Psoas muscle (tissue), 8 donors: ENCODE measurements around the gene CBFB. TPM values are rescaled to one million over a fixed set of nuclear protein-coding genes. Genes with fewer than 3 reads are reported as not detected.

ENCODE experiments used
- ATAC-seq, 4 donors: fragments of 200-7000 bp; cut with Tn5 transposase; one replicate each; pipeline ENCODE4 v1.9.1; 2020; ENCODE audit warnings: moderate library complexity in 3 of 4, mild to moderate bottlenecking in 2 of 4
- DNase-seq, 2 donors: peaks; one replicate each; pipeline ENCODE4 v3.0.0-alpha.2; 2020
- H3K27ac ChIP-seq: fragments of 200-600 bp; one replicate; pipeline ENCODE4 v1.8.0; 2022
- H3K27me3 ChIP-seq, 3 donors: fragments of 200-600 bp in 1 of 3; one replicate each; pipeline versions ENCODE4 v1.6.1 to v1.8.0; 2013 to 2022; ENCODE audit warnings: low read length in 2 of 3, mild to moderate bottlenecking in 2 of 3, moderate library complexity in 1 of 3; ENCODE audit not compliant: insufficient read depth in 3 of 3
- H3K36me3 ChIP-seq, 2 donors: fragments of 200-600 bp in 1 of 2; one replicate each; pipeline versions ENCODE4 v1.6.1 to v1.8.0; 2013 to 2022; ENCODE audit warnings: low read depth in 1 of 2, mild to moderate bottlenecking in 1 of 2, moderate library complexity in 1 of 2; ENCODE audit not compliant: insufficient read depth in 1 of 2
- H3K4me1 ChIP-seq: fragments of 200-600 bp; one replicate; pipeline ENCODE4 v1.8.0; 2022
- H3K4me3 ChIP-seq: fragments of 200-600 bp; one replicate; pipeline ENCODE4 v1.8.0; 2022; ENCODE audit warnings: mild to moderate bottlenecking
- H3K9me3 ChIP-seq: fragments of 200-600 bp; one replicate; pipeline ENCODE4 v1.8.0; 2022
- CTCF ChIP-seq: fragments of 200-600 bp; IDR thresholded peaks from one replicate; pipeline ENCODE4 v1.8.0; 2022; ENCODE audit warnings: antibody characterized with exemption
- WGBS, 3 donors: extraction: QIAGEN DNeasy Blood & Tissue Kit; methylation state at CpG; one replicate each; pipeline versions ENCODE4 v1.1.6 to v1.1.7; 2013; 5-methylcytosine and 5-hydroxymethylcytosine counted together
- intact Hi-C, 2 donors: fragments of 100-400 bp; cut with DNase I; formaldehyde crosslinking; loops; one replicate each; pipeline versions ENCODE4 v1.11.0 to v1.14.2; 2022
- polyA plus RNA-seq, 3 donors: library from polyadenylated mRNA; stranded (reverse); fragments of 200-250 nt; gene quantifications; one replicate each; pipeline ENCODE4 v1.2.3, GENCODE V29; 2013
- total RNA-seq, 4 donors: library from RNA; stranded (reverse); fragmentation: NEBNext Ultra II Directional in 2 of 4; extraction: Animal tissue kit (Norgen Biotek cat#: 25700) in 2 of 4; gene quantifications; one replicate each; pipeline versions ENCODE4 v1.2.1 to v1.2.4, GENCODE V29; 2021 to 2023
- donor health status: healthy with polysubstance abuse.
- donor health status: DM: no; HTN: no; CAD: no; lungs with moderate emphysema.
- donor health status: Bipolar disorder and iron deficiency.
- donor health status: healthy.
- donor health status: DM: yes; HTN: yes; CAD: no.
- donor health status: DM: no; HTN: no; CAD: no.
- donor health status: DM: no; HTN: no; CAD: no.
- donor health status: DM: yes; HTN: yes; CAD: no.

The CBFB gene
- total and polyA plus RNA-seq, 7 donors, result 24.3 to 66.1 (median 51.4) TPM

- Histone ChIP-seq H3K4me1 (peaks cover 2% of the 10 kb centered on the region), H3K27ac (no peak overlapping the region), H3K36me3 (peaks cover 19 to 76% of the 10 kb centered on the region in 2 donors), H3K27me3 (peaks cover 0 to 17% (median 0%) of the 10 kb centered on the region in 3 donors), H3K4me3 (no peak overlapping the region), H3K9me3 (no peaks in the 10 kb centered on the region)
- intact Hi-C loops, result no loop called here
- no peak for DNase-seq
- WGBS, 3 donors, result 81 to 83% (median 83%) methylated on average over 7 of the region's 7 CpGs
- no peak for TF ChIP-seq CTCF
- ATAC-seq, result no peak
These were observed 117.8 kb downstream of the CBFB start for GRCh38 chr16:67146523-67147357.

GRCh38 chr16:67147437-67148140 lies 118.6 kb downstream of the CBFB start:
- ATAC-seq (no peak), DNase-seq (no peak)
- no peak for TF ChIP-seq CTCF
- Histone ChIP-seq H3K36me3 (peaks cover 12 to 68% of the 10 kb centered on the region in 2 donors), H3K4me3 (no peak overlapping the region), H3K9me3 (no peaks in the 10 kb centered on the region), H3K27ac (no peak overlapping the region), H3K27me3 (peaks cover 0 to 17% (median 0%) of the 10 kb centered on the region in 3 donors), H3K4me1 (peaks cover 2% of the 10 kb centered on the region)
- 92 to 96% (median 94%) methylated on average over 4 of the region's 4 CpGs for WGBS, 3 donors
- intact Hi-C loops, result no loop called here

- no peak for TF ChIP-seq CTCF
- Histone ChIP-seq H3K9me3 (no peaks in the 10 kb centered on the region), H3K4me1 (peaks cover 2% of the 10 kb centered on the region), H3K27me3 (peaks cover 0 to 17% (median 0%) of the 10 kb centered on the region in 3 donors), H3K27ac (no peak overlapping the region), H3K4me3 (no peak overlapping the region), H3K36me3 (peaks cover 11 to 62% of the 10 kb centered on the region in 2 donors)
- WGBS, 3 donors, result 84 to 89% (median 88%) methylated on average over 2 of the region's 2 CpGs
- DNase-seq, result no peak
- intact Hi-C loops, result no loop called here
- ATAC-seq, result no peak
These were observed 119.3 kb downstream of the CBFB start for GRCh38 chr16:67148221-67148620.

GRCh38 chr16:67148656-67149275 lies 119.8 kb downstream of the CBFB start:
- ATAC-seq (no peak), DNase-seq (no peak)
- no peaks in the 10 kb centered on the region for H3K9me3 ChIP-seq
- WGBS, 3 donors, result 85 to 88% (median 85%) methylated on average over 11 of the region's 11 CpGs
- H3K36me3 ChIP-seq, result peaks cover 11 to 56% of the 10 kb centered on the region in 2 donors
- H3K4me3 ChIP-seq, result no peak overlapping the region
- no peak overlapping the region for H3K27ac ChIP-seq
- intact Hi-C loops, result no loop called here
- H3K4me1 ChIP-seq, result peaks cover 2% of the 10 kb centered on the region
- no peak for TF ChIP-seq CTCF
- H3K27me3 ChIP-seq, result peaks cover 0 to 17% (median 0%) of the 10 kb centered on the region in 3 donors
